ENCODE results near the gene ROR1.

DNA sequence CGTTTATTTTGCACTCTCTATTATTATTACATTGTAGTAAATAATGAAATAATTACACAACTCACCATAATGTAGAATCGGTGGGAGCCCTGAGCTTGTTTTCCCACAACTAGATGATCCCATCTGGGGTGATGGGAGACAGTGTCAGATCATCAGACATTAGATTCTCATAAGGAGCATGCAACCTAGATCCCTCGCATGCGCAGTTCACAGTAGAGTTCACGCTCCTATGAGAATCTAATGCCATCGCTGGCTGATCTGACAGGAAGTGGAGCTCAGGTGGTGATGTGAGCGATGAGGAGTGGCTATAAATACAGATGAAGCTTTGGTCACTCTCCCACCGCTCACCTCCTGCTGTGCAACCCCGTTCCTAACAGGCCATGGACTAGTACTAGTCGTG lies 112.1 kb downstream of the ROR1 start:
- TF ChIP-seq, protein P1, sequence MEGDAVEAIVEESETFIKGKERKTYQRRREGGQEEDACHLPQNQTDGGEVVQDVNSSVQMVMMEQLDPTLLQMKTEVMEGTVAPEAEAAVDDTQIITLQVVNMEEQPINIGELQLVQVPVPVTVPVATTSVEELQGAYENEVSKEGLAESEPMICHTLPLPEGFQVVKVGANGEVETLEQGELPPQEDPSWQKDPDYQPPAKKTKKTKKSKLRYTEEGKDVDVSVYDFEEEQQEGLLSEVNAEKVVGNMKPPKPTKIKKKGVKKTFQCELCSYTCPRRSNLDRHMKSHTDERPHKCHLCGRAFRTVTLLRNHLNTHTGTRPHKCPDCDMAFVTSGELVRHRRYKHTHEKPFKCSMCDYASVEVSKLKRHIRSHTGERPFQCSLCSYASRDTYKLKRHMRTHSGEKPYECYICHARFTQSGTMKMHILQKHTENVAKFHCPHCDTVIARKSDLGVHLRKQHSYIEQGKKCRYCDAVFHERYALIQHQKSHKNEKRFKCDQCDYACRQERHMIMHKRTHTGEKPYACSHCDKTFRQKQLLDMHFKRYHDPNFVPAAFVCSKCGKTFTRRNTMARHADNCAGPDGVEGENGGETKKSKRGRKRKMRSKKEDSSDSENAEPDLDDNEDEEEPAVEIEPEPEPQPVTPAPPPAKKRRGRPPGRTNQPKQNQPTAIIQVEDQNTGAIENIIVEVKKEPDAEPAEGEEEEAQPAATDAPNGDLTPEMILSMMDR (IDR thresholded peaks at IDR 0.05) = no peak
- TF ChIP-seq EZH2 (IDR thresholded peaks at IDR 0.05; ENCODE audit: borderline replicate concordance, insufficient read depth, low read depth, low read length, poor library complexity, severe bottlenecking) = no peak
